Measurements from ENCODE around the gene IAPP.
"Not testable (repeated sequence)": the region's sequence is repeated elsewhere in the genome, so short reads cannot be mapped to it uniquely, and the experiment has no call there.

The IAPP gene

DNA sequence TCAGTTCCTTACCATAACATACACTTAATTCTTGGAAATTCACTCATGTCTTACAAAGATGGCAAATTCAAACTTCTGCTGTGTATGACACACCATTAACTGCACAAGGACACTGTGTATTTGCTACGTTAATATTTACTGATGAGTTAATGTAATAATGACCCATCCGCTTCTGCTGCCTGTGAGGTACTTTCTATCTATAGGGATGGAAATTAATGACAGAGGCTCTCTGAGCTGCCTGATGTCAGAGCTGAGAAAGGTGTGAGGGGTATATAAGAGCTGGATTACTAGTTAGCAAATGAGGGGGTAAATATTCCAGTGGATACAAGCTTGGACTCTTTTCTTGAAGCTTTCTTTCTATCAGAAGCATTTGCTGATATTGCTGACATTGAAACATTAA, at the start of gene IAPP:
TSS of gene IAPP (plus strand) at position 301 of the 400 bp plus-strand sequence. CDS start 450 bp downstream, outside the sequence.
- DNase-seq (ENCODE audit: low read depth): no peak

DNA sequence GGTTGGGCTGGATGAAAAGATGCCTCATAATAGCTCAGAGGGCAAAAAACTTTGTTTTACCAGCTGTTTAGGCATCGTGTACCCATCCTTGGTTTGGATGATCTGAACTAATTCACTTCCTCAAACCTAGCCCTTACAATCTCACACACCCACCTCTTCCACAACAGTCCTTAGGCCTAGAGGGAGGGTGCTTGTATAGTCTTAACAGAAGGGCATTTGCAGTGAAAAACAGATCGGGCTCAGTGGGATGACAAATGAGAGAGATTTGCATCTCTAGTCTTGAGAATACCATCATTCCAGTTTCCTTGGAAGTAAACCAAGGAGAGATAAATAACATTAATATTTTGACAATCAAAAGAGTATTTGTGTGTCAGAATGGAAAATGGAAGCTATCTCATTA, 49.0 kb upstream of the IAPP start:
- no peak for DNase-seq (ENCODE audit: low read depth)

DNA sequence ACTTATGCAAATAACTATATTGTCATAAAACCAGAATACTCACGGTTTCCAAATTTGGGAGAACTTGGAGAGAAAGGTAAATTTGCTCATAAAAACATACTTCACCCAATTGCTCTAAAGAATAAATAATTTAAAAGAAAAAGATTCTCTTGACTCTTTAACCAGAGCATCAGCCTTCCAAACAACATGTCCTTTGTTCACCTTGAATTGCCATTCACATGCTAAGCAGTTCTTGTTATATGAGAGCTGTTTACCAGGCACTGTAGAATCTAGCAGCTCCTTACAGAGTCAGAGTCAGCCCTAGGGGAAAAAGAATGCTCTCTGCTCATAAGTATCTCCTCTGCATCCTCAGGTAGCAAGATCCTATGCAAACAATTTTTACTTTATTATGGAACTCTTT, 48.2 kb upstream of the IAPP start:
- no peak for DNase-seq (ENCODE audit: low read depth)

DNA sequence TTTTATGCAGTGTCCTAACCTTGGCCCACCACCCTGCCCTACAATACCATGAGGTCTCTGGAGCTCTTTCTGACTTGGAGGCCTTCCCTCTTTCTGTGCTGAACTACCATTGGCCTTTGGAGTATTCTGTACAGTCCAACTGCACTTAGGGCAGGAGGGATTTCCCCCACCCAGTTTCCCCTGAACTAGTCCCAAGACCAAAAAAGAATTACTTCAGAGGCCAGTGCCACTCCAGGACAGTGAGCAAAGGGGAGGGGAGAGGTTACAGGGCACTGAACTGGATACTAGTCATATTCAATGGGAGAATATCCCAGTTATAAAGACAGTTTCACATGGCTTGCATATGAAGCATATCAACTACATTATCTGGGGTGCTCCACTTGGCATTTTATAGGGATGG, 44.1 kb upstream of the IAPP start:
- DNase-seq (ENCODE audit: low read depth): no peak

DNA sequence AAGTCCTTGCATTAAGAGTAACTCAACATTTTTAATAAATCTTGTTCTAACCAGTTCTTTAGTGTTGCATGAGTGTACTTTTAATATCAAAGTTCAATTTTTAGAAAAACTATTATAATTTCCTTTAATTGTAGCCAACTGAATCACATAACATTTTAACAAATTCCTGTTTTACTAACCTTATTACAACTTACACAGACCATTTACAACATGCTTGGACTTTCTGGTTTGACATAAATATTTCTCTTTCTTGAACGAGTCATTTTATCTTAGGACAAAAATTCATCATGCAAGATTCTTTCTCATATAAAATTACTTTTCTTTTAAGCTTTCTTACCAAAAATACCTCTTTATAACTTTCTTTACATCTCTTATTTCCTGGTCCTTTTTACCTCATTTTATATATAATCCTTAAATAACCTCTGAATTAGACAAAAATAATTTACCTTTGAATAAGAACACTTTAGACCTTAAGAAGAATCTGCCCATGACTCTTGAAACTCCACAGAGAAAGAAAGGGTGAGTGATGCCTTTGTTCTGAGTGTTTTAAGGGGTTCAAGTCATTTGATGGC, 41.9 kb upstream of the IAPP start:
- no peak for DNase-seq (ENCODE audit: low read depth)

DNA sequence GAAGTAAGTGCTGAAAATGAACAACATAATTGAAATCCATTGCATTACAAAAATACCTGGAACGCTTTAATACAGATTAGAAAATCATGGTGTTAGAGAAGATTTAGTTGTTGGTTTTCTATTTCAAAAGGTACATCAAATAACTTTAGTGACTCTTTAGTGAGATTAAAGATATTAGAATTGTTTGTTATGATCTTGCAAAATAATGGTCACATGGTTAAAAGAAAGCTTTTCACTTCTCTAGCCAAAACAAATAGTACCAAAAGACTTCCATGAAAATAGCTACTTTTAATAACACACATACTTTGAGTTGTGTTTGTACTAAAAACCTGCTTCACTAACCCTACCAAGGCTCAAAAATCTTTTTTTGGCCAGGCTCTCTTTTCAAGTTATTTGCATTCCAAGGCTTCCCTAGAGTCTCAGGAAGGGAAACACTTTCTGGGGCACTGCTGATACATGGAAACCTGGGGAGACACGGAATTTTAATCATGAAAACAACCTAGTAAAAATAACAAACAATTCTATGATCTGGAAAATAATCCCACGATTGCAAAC, 37.9 kb upstream of the IAPP start, which contains the start of gene SLCO1A2:
TSS of gene SLCO1A2 (minus strand) at position 147 of the 555 bp plus-strand sequence. CDS start 270 bp downstream, outside the sequence.
- no peak for DNase-seq (ENCODE audit: low read depth)

DNA sequence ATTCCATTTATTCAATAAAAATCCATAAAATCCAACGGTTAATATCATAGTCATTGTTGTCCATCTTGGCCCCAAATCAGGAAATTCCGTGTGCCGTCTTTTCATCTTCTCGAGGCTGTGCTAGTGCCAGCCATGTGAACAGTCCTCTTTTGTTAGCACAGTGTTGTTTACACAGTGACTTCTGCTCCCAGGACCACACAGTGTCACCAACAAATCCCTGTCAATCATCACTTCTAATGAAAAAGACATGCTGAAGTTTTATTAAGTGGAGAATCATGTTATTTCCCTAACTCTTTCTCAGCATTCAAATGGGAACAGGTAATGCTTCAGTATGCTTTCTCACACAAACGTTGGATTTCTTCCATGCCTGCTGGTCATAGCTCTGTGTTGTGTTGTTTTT, 36.0 kb upstream of the IAPP start:
- no peak for DNase-seq (ENCODE audit: low read depth)

DNA sequence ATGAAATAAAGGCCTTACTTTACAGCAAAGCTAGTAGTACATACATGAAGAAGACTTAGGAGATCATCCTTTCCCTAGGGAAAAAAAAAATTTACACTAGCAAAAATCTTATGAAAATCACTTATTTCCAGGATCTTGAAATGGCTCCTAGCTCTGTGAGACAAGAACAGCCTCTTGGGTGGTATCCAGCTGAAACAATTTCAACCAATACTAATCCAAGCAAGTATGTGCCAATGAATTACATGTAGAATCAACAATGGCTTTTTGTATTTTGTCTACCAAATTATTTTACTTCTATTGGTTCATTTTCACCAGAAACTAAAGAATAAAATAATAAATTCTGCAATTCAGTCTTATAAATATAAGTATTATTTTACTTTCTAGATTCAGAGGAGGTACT, 35.2 kb upstream of the IAPP start:
- DNase-seq (ENCODE audit: low read depth): no peak

DNA sequence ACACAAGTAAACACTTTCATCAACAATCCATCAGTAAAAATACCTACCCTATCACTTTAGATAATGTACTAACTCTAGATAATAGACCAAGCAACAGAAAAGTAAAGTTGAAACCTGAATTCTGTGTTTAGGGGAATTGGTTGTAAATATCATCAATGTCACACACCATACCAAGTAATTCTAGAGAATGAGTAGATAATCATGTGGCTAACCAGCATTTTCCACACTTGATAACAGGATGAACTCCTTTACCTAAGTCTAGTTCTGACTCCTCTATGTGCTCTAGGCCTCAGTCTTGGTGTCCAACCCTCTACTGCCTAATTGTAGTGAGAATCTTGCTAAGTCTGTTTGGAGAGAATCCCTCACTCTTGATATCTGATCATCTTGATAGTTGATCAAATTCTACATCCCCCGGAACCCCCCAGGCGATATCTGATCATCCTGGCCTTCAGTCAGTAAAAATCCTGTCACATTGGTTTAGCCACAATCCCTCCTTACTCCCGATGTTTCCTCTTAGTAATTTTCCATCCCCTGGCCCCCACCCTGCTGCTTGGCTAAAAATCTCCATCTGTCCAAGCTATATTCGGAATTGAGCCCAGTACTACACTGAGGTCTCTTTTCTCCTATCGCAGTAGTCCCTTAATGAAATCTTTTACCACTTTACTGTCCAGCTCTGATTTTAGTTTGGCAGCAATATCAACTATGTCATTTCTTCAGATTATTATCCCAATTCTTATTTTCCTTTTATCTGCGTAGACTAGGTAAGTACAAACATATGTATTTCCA, 34.5 kb upstream of the IAPP start:
- no peak for DNase-seq (ENCODE audit: low read depth)

DNA sequence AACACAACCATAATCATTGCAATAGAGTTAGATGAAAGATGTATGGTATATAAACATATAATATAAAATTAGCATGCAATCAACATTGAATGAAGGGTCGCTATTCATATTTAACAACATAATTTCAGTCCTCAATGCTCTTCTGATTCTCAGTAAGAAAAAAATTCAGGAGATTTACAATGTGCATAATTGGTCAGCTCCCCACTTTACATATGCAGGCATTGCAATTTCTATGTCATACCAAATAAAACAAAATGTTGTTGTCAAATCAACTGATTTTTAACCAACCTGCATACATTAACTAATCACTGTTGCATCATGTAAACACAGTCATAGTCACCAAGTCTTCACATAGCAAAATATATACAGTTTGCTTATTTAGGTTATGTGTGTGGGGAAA, 32.8 kb upstream of the IAPP start:
- no peak for DNase-seq (ENCODE audit: low read depth)

DNA sequence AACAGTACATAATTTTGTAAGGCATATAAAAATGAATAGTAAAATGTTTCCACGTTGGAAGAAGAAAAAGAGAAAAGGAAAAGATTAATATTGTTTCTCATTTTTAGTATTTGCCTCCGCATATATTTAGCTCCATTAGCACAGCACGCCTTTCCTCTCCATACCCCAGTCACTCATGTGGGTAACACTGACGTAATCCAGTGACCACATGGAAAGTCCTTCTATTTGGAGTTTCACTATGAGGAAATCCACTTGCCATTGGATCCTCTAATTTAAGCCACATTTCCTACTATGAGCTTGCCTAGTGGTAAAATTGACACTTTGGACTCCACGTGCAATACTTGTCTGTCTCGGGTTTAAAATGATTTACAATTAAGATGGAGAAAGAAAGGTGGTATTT, 32.3 kb upstream of the IAPP start:
- DNase-seq (ENCODE audit: low read depth): no peak

DNA sequence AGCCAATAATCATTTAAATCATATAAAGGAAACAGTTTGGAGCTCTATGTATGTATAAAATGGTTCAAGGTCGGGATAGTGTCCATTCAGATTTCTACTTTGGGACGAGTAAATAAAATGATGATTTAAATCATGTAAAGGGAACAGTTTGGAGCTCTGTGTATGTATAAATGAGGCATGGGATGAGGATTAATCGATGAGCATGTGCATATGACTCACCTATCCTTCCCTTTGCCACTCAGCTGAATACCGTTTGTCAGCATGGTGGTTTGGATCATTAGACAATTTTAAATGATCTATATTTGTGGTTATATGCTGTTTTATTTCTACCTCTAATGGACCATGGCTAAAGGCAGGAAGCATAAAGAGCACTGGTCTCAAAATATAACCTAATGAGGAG, 30.9 kb upstream of the IAPP start:
- no peak for DNase-seq (ENCODE audit: low read depth)

DNA sequence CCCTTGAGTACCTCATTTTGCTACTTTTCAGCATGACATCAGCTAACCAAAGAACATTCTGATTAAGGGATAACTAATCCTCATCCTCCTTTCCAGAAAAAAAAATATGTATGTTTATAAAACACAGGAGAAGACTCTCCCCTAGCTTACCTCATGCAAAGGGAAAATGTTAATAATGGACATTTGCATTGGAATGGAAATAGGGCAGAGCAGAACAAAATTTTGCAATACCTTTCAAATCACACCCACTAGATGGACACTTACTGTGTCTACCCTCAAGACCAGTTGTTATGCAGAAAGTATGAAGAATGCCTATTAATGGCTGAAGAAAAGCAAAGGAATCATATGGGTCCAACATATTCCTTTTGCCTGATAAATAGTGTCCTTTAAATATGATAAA, 29.1 kb upstream of the IAPP start:
- DNase-seq (ENCODE audit: low read depth): no peak

DNA sequence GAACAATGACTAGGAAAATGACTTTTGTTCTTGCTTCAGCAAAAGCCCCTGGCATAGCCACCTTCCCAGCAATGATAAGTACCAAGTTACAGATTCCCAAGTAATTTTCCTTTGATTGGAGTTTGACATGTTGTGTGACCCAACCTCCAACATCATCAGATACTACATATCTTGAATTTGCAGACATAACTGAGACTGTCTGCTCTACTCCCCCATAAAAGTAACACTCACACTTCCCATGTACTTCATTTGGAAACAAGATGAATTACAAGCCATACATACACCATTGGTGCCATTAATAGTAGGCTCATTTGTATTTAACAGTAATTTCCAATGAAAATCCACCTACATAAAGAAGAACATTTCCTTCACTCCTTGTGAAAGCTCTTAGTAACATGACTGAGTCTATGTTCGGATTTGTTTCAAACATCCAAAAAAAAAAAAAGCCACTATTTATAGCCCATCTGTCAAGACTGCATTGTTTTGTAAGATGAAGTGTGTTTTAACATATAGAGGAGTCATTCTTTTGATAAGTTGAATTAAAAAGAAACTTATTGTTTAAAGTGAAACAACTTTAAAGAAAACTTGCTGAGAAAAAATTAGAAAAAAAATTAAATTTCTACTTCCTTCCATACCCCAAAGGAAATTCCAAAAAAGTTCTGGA, 26.0 kb upstream of the IAPP start:
- no peak for DNase-seq (ENCODE audit: low read depth)

DNA sequence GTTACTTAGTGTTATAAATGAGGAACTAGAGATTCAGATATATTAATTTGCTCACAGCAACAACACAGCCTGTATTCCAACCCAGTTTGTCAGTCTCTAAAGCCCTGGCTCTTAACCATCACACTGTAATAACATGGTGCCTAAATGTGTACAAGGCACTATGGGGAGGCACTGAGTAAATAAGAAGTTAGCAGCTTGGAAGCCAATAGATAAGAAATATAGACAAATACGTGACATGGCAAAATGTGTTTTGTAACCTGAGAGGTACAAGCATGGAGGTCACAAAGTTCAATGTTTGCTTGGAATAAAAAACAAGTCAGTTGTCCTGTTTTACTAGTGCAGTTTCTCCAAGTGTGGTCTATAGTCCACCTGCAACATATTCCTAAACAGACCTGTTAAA, 21.7 kb upstream of the IAPP start:
- DNase-seq (ENCODE audit: low read depth): no peak

DNA sequence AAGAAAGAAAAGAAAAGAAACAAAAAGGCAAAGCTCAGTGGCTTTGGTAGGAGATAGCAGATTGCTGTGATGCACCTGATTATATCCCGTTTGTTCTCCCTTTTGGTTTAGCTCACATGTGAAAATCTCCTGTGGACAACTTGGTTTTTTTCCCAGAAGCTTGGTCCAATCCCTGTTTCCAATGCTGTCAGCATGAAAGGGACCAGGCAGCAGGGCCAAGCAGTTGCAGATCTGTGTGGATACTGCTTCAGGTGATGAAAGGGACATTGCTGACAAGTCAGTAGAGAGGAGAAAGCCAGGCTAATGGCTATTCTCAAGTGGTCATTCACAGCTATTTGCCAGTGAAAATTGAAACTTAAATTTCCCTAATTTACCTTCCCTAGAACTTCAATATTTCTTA, 19.2 kb upstream of the IAPP start:
- DNase-seq (ENCODE audit: low read depth): no peak

DNA sequence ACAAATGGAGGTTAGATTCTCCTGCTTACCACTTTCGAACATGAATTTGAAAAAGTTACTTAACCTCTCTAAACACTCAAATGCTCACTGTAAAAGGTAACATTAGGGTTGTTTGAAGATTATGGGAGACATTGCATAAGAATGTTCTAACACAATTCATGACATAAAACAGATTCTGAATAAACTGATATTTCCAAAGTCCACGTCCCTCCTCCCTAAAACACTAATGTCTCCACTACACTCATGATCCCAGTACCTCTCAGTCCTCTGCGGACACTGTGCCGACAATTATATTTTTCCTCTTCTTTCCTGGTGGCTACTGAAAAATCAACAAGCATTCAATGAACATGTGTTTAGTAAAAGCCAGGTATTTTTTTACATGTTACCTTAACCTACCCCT, 18.8 kb upstream of the IAPP start:
- DNase-seq (ENCODE audit: low read depth): no peak

DNA sequence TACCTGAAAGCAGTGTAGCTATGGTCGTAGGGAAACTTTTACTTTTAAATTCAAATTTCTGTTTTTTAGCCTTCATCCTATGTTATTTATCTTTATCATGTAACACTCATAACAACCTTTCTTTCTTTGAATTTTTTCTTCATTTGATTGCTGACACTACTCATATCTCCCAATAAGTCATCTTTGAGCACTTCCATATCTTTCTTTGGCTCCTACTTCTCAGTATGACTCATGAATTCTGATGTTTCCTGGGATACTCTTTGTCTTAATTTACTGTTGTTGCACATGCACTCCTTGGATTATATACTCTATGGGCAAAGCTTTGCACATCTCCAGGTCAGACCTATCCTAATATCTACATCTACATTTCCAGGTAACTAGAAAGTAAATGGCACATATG, 18.1 kb upstream of the IAPP start:
- no peak for DNase-seq (ENCODE audit: low read depth)

DNA sequence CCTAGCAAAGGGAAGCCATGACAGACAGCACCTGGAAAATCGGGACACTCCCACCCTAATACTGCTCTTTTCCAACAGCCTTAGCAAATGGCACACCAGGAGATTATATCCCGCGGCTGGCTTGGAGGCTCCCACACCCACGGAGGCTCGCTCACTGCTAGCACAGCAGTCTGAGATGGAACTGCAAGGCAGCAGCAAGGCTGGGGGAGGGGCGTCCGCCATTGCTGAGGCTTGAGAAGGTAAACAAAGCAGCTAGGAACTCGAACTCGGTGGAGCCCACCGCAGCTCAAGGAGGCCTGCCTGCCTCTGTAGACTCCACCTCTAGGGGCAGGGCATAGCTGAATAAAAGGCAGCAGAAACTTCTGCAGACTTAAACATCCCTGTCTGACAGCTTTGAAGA, 12.1 kb upstream of the IAPP start:
- not testable (repeated sequence) for DNase-seq (ENCODE audit: low read depth)

DNA sequence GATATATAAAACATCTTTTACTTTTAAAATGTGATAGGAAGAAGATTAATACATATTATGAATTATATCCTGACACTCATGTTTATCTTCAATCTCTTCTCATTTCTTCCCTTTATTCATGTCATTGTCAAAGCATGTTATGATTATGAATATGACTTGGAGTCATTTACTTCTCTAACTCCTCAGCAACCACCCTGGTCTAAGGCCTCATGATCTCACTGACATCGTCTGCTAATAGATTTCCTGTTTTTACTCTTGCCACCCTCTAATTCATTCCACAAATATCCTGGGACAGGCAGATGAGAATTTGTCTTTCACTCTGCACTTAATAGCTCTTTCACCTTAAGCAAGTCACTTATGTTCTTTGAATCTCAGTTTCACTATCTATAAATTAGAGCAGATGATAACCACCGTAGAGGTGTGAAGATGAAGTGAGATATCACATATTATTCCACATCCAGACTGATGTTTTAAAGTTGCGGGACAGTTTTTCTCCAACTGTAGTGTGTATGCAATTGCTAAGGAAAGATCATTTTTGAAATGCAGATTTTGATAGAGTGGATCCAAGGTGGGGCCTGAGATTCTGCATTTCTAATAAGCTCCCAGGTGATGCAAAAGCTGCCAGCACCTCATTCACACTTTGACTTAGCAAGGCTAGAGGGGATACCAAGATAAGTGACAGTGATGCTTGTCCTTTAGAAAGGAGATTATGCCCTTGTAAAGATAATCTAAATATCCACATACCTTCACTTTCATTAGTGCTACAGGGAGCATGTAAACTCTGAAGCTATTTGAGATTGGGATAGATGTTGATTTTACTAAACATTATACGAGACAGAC, 3.3 kb upstream of the IAPP start:
- DNase-seq (ENCODE audit: low read depth): no peak

DNA sequence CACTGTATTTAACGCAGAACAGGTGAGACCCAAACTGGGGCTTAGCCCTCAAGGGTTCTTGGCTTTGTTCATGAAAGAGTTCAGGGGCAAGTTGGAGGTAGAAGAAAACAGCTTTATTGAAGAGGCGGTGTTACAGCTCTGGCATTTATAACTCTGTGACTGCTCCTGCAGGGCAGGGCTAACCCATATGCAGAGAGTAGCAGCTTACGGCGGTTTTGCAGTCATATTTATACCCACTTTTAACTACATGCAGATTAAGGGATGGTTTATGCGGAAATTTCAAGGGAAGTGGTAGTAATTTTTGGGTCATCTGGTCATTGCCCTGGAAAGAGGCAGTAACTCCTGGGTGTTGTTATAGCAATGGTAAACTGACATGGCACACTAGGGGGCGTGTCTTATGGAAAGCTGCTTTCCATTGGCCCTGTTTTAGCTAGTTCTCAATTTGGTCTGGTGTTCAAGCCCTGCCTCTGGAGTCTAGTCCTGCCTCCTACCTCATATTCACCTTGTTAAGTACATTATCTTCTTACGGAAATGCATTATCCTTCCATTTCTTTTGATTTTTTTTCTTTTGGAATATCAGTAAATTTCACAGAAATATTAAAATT, 1.8 kb upstream of the IAPP start:
- DNase-seq (ENCODE audit: low read depth): no peak

DNA sequence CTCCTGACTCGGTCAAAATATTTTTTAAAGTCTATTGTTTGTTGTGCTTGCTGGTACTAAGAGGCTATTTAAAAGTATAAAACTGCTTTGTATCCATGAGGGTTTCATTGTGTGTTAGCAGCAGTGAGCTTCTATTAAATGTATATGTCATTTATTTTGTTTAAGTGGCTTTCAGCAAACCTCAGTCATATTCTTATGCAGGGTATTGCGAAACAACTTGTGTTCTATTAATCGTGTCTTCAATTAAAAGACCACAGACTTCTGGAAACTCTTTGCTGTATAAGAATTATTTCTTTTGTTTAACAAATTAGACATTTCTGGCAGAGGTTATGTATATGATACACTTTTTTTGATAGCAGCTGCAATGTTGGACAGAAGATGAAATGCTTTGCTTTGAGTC, 6.5 kb downstream of the IAPP start:
- DNase-seq (ENCODE audit: low read depth): no peak

Measured in stimulated activated CD8-positive, alpha-beta memory T cell treated with anti-CD3 and anti-CD28 coated beads, Interleukin-15, amount 100 ng/mL, for 1 hour (primary cell).